ENCODE results near the gene SLC25A48.

SLC25A48 gene

GRCh38 chr5:135880801-135881200, 46.3 kb downstream of the SLC25A48 start:
- TF ChIP-seq CTCF (conservative IDR thresholded peaks at IDR 0.05; ENCODE audit: low read length): no peak
- H3K4me3 ChIP-seq (ENCODE audit: low read length): no peak overlapping the region
- no peak for DNase-seq (ENCODE audit: low read depth)

- TF ChIP-seq CTCF (conservative IDR thresholded peaks at IDR 0.05; ENCODE audit: low read length): no peak
- H3K4me3 ChIP-seq (ENCODE audit: low read length): no peak overlapping the region
- DNase-seq (ENCODE audit: low read depth): no peak
These were observed 46.8 kb downstream of the SLC25A48 start for GRCh38 chr5:135881244-135881643.

GRCh38 chr5:135881819-135882218, 47.4 kb downstream of the SLC25A48 start:
- DNase-seq (ENCODE audit: low read depth): no peak
- no peak for TF ChIP-seq CTCF (conservative IDR thresholded peaks at IDR 0.05; ENCODE audit: low read length)

GRCh38 chr5:135883026-135883425, 48.6 kb downstream of the SLC25A48 start:
- TF ChIP-seq CTCF (conservative IDR thresholded peaks at IDR 0.05; ENCODE audit: low read length): no peak
- no peak for DNase-seq (ENCODE audit: low read depth)
- no peak overlapping the region for H3K4me3 ChIP-seq (ENCODE audit: low read length)

More at GRCh38 chr5:135881819-135882218, 47.4 kb downstream of the SLC25A48 start:
- no peak overlapping the region for H3K4me3 ChIP-seq (ENCODE audit: low read length)

GRCh38 chr5:135883441-135883840, 49.0 kb downstream of the SLC25A48 start:
- H3K4me3 ChIP-seq (ENCODE audit: low read length): no peak overlapping the region
- TF ChIP-seq CTCF (conservative IDR thresholded peaks at IDR 0.05; ENCODE audit: low read length): peak; percentile 21
- DNase-seq (ENCODE audit: low read depth): no peak

- H3K4me3 ChIP-seq (ENCODE audit: low read length): no peak overlapping the region
- no peak for DNase-seq (ENCODE audit: low read depth)
- no peak for TF ChIP-seq CTCF (conservative IDR thresholded peaks at IDR 0.05; ENCODE audit: low read length)
These were observed 50.6 kb downstream of the SLC25A48 start for GRCh38 chr5:135885031-135885430.

- H3K4me3 ChIP-seq (ENCODE audit: low read length): no peak overlapping the region
- no peak for DNase-seq (ENCODE audit: low read depth)
- no peak for TF ChIP-seq CTCF (conservative IDR thresholded peaks at IDR 0.05; ENCODE audit: low read length)
These were observed 51.7 kb downstream of the SLC25A48 start for GRCh38 chr5:135886136-135886535.
